ENCODE results near the gene MLH3. TPM values are rescaled to one million over a fixed set of nuclear protein-coding genes. Genes with fewer than 3 reads are reported as not detected.

Gene MLH3
- total and polyA plus RNA-seq, 2 experiments from 2014 or later, result 10.7 to 14.7 TPM

- H3K4me3 ChIP-seq, result no peak overlapping the region
- H4K20me1 ChIP-seq (replicated peaks; ENCODE audit: insufficient read depth), result no peaks in the 10 kb centered on the region
- H3K36me3 Mint-ChIP-seq (ENCODE audit: low read depth), result no peaks in the 10 kb centered on the region
- no peaks in the 10 kb centered on the region for H3K36me3 ChIP-seq (ENCODE audit: insufficient read depth)
- no peaks in the 10 kb centered on the region for H3K9me3 Mint-ChIP-seq
- no peaks in the 10 kb centered on the region for H3K9me2 ChIP-seq (ENCODE audit: insufficient read depth)
- peaks cover 6% of the 10 kb centered on the region for H3K27me3 Mint-ChIP-seq (ENCODE audit: insufficient read depth, low read depth, poor library complexity)
- peaks cover 8% of the 10 kb centered on the region for H3K4me1 Mint-ChIP-seq
- no peak overlapping the region for H3K27ac ChIP-seq (ENCODE audit: low read depth)
- no peaks in the 10 kb centered on the region for H3K79me2 ChIP-seq (replicated peaks; ENCODE audit: insufficient read depth)
- no peak for TF ChIP-seq STAT1 (IDR thresholded peaks at IDR 0.05; ENCODE audit: unreplicated experiment)
- no peak for TF ChIP-seq POLR2AphosphoS5 (IDR thresholded peaks at IDR 0.05; ENCODE audit: low read depth)
- TF ChIP-seq JUNB (IDR thresholded peaks at IDR 0.05; ENCODE audit: unreplicated experiment), result no peak
- TF ChIP-seq EZH2phosphoT487 (IDR thresholded peaks at IDR 0.05; ENCODE audit: unreplicated experiment), result no peak
- TF ChIP-seq CTCF (conservative IDR thresholded peaks at IDR 0.05; ENCODE audit: low read depth in 2 of 2), result no peak
- no peak for TF ChIP-seq ZNF331 (CRISPR knock-in tag; IDR thresholded peaks at IDR 0.05; ENCODE audit: low read depth)
- TF ChIP-seq CREB1 (CRISPR knock-in tag; IDR thresholded peaks at IDR 0.05; ENCODE audit: low read depth), result no peak
- no peak for TF ChIP-seq ZNF114 (CRISPR knock-in tag; IDR thresholded peaks at IDR 0.05)
- no peak for TF ChIP-seq ETS1 (IDR thresholded peaks at IDR 0.05)
- no peak for TF ChIP-seq ZNF462 (CRISPR knock-in tag; IDR thresholded peaks at IDR 0.05)
- no peak for TF ChIP-seq REST (IDR thresholded peaks at IDR 0.05; ENCODE audit: unreplicated experiment)
- TF ChIP-seq NANOG (IDR thresholded peaks at IDR 0.05; ENCODE audit: borderline replicate concordance), result no peak
- TF ChIP-seq EZH2 (IDR thresholded peaks at IDR 0.05; ENCODE audit: low read depth, unreplicated experiment), result no peak
- H3K4me3 Mint-ChIP-seq, result no peak overlapping the region
- DNase-seq (ENCODE audit: low spot score) (no peak), ATAC-seq (no peak)
- H3K27me3 ChIP-seq (ENCODE audit: insufficient read depth), result no peaks in the 10 kb centered on the region
- H3F3A ChIP-seq (replicated peaks; ENCODE audit: low read depth), result no peaks in the 10 kb centered on the region
- peaks cover 7% of the 10 kb centered on the region; the same call in 1 of the 2 replicates for H3K4me1 ChIP-seq (ENCODE audit: insufficient read depth)
- no peak overlapping the region for H3K4me2 ChIP-seq
- H2AFZ ChIP-seq, result peak overlapping the region; percentile 32; the same call in 1 of the 2 replicates
- H3K27ac Mint-ChIP-seq, result no peak overlapping the region
Measured at GRCh38 chr14:74988131-74988530, 63.1 kb downstream of the MLH3 start.
